A673 (cell line): Measurements from ENCODE around the gene AHCYL2.

ENCODE experiments used
- EZH2 ChIP-seq: fragments of 200-600 bp; sonication (generic); IDR thresholded peaks from 2 replicates; pipeline ENCODE4 v1.6.1; 2017; ENCODE audit warnings: borderline replicate concordance, low read depth, mild to moderate bottlenecking, mixed read lengths, antibody characterized with exemption, low read length; ENCODE audit not compliant: poor library complexity, severe bottlenecking
- TF ChIP-seq, protein P1 (sequence below): fragments of 300-800, 200-600 bp; sonication (generic); conservative IDR thresholded peaks from 2 replicates; pipeline ENCODE4 v1.5.1; 2017; ENCODE audit warnings: low read depth, mild to moderate bottlenecking, antibody characterized with exemption, low read length, moderate library complexity, mixed read lengths

DNA sequence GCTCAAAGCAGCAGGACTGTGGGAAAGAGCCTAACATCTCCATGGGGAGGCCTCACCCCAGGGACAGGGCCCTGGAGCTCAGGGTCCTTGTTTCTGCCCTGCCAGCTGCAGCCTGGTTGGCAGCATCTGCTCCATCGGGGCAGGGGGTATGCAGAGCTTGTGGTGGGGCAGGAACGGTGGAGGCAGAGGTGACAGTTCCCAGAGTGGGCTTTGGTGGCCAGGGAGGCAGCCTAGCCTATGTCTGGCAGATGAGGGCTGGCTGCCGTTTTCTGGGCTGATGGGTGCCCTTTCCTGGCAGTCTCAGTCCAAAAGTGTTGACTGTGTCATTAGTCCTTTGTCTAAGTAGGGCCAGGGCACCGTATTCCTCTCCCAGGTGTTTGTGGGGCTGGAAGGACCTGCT, 12.2 kb upstream of the AHCYL2 start:
- TF ChIP-seq, protein P1, sequence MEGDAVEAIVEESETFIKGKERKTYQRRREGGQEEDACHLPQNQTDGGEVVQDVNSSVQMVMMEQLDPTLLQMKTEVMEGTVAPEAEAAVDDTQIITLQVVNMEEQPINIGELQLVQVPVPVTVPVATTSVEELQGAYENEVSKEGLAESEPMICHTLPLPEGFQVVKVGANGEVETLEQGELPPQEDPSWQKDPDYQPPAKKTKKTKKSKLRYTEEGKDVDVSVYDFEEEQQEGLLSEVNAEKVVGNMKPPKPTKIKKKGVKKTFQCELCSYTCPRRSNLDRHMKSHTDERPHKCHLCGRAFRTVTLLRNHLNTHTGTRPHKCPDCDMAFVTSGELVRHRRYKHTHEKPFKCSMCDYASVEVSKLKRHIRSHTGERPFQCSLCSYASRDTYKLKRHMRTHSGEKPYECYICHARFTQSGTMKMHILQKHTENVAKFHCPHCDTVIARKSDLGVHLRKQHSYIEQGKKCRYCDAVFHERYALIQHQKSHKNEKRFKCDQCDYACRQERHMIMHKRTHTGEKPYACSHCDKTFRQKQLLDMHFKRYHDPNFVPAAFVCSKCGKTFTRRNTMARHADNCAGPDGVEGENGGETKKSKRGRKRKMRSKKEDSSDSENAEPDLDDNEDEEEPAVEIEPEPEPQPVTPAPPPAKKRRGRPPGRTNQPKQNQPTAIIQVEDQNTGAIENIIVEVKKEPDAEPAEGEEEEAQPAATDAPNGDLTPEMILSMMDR, result no peak
- no peak for TF ChIP-seq EZH2
